ENCODE data around the gene FGR. TPM values are rescaled to one million over a fixed set of nuclear protein-coding genes. Genes with fewer than 3 reads are reported as not detected.

The FGR gene
- total RNA-seq, 1 experiment from 2014 or later, result not detected

- H3K9me3 ChIP-seq (ENCODE audit: control insufficient read depth in 1 of 2, insufficient read depth in 1 of 2, low read depth in 1 of 2, low read length in 2 of 2), result no peaks in the 10 kb centered on the region
- H3K4me1 ChIP-seq (ENCODE audit: control insufficient read depth in 1 of 2, insufficient read depth in 2 of 2, low read length in 2 of 2), result peaks cover 38 to 61% of the 10 kb centered on the region in 2 experiments
- BruUV-seq (replicated peaks), result TSS peak; percentile 32
- DNase-seq (ENCODE audit: low read depth, low spot score) (no peak), ATAC-seq (no peak)
- TF ChIP-seq JUND (IDR thresholded peaks at IDR 0.05) (no peak), ZNF274 (IDR thresholded peaks at IDR 0.05; ENCODE audit: low read depth, low read length) (no peak), FOSL1 (IDR thresholded peaks at IDR 0.05; ENCODE audit: low read depth) (no peak), CBX3 (IDR thresholded peaks at IDR 0.05; ENCODE audit: low read depth) (no peak)
- no peaks in the 10 kb centered on the region for H3K27me3 ChIP-seq (ENCODE audit: insufficient read depth, low read length)
- RAD21 ChIA-PET (ENCODE audit: low non-redundant PET in 1 of 2, low total read pairs in 2 of 2, uncharacterized antibody in 2 of 2, unreplicated experiment in 2 of 2), result no interaction called here
- H3K4me3 ChIP-seq (replicated peaks in 1 of 2; ENCODE audit: low read depth in 1 of 2, low read length in 2 of 2), result no peak overlapping the region
- H4K20me1 ChIP-seq (ENCODE audit: insufficient read depth), result peaks cover 9% of the 10 kb centered on the region; the same call in 1 of the 2 replicates
- H3K36me3 ChIP-seq (ENCODE audit: control insufficient read depth in 1 of 2, insufficient read depth in 2 of 2, low read length in 2 of 2), result no peaks in the 10 kb centered on the region
- no peak overlapping the region for H3K9ac ChIP-seq (ENCODE audit: low read length)
- no peak overlapping the region; the same call in 1 of the 2 replicates for H3K27ac ChIP-seq (ENCODE audit: low read depth, low read length)
- no peaks in the 10 kb centered on the region for H3K9me2 ChIP-seq (ENCODE audit: insufficient read depth)
- POLR2A ChIA-PET, result interaction anchor here (1.7 kb wide), 1 partner anchor 44 kb away, joined by 6 read pairs; no protein-coding TSS in a partner anchor
- H2AFZ ChIP-seq (ENCODE audit: low read depth, low read length, poor library complexity, severe bottlenecking), result no peak overlapping the region
- H3K4me2 ChIP-seq (ENCODE audit: low read length), result peak overlapping the region; percentile 88; the same call in 1 of the 2 replicates
- peaks cover 69% of the 10 kb centered on the region for H3K79me2 ChIP-seq (ENCODE audit: insufficient read depth, low read length)
- CTCF ChIA-PET, result interaction anchor here (1.3 to 2.1 kb wide), 4 partner anchors 33 to 61 kb away, joined by 3 to 10 read pairs (median 5); no protein-coding TSS in a partner anchor
- intact Hi-C loops (cut with micrococcal nuclease), result loop anchor here (1.0 to 10.0 kb wide), 2 partner anchors 44 to 557 kb away; no protein-coding TSS in a partner anchor
Observed at GRCh38 chr1:27601321-27601770, 33.6 kb downstream of the FGR start.

- Histone ChIP-seq H3K9ac (ENCODE audit: low read length) (no peak overlapping the region), H3K27me3 (ENCODE audit: insufficient read depth, low read length) (no peaks in the 10 kb centered on the region), H3K79me2 (ENCODE audit: insufficient read depth, low read length) (peaks cover 75% of the 10 kb centered on the region), H4K20me1 (ENCODE audit: insufficient read depth) (peaks cover 9% of the 10 kb centered on the region; the same call in 1 of the 2 replicates), H3K27ac (ENCODE audit: low read depth, low read length) (no peak overlapping the region), H3K9me3 (ENCODE audit: control insufficient read depth in 1 of 2, insufficient read depth in 1 of 2, low read depth in 1 of 2, low read length in 2 of 2) (no peaks in the 10 kb centered on the region), H3K4me2 (ENCODE audit: low read length) (peak overlapping the region; percentile 62; the same call in 1 of the 2 replicates), H3K4me1 (ENCODE audit: control insufficient read depth in 1 of 2, insufficient read depth in 2 of 2, low read length in 2 of 2) (peaks cover 36 to 59% of the 10 kb centered on the region in 2 experiments), H3K4me3 (replicated peaks in 1 of 2; ENCODE audit: low read depth in 1 of 2, low read length in 2 of 2) (no peak overlapping the region), H2AFZ (ENCODE audit: low read depth, low read length, poor library complexity, severe bottlenecking) (no peak overlapping the region), H3K9me2 (ENCODE audit: insufficient read depth) (no peaks in the 10 kb centered on the region), H3K36me3 (ENCODE audit: control insufficient read depth in 1 of 2, insufficient read depth in 2 of 2, low read length in 2 of 2) (no peaks in the 10 kb centered on the region)
- intact Hi-C loops (cut with micrococcal nuclease), result loop anchor here (1.0 to 10.0 kb wide), 2 partner anchors 43 to 556 kb away; no protein-coding TSS in a partner anchor
- BruUV-seq (replicated peaks), result no TSS peak
- ChIA-PET CTCF (interaction anchor here (1.3 to 2.1 kb wide), 4 partner anchors 32 to 62 kb away, joined by 3 to 10 read pairs (median 5); no protein-coding TSS in a partner anchor), RAD21 (ENCODE audit: low non-redundant PET in 1 of 2, low total read pairs in 2 of 2, uncharacterized antibody in 2 of 2, unreplicated experiment in 2 of 2) (interaction anchor here in 1 of 2 experiments (2.8 kb wide), 1 partner anchor 44 kb away, joined by 21 read pairs; no protein-coding TSS in a partner anchor), POLR2A (interaction anchor here (0.6 to 1.3 kb wide), 2 partner anchors 44 to 286 kb away, joined by 3 to 8 read pairs; no protein-coding TSS in a partner anchor)
- no peak for TF ChIP-seq SRF (IDR thresholded peaks at IDR 0.05; ENCODE audit: low read depth)
- TF ChIP-seq CTCF (IDR thresholded peaks at IDR 0.05 in 2 of 3, conservative IDR thresholded peaks at IDR 0.05 in 1 of 3; ENCODE audit: borderline replicate concordance in 1 of 3, insufficient read depth in 1 of 3, low read depth in 2 of 3, low read length in 2 of 3), result 0 out of 6 replicates have a peak, but pooled peaks of 1 of the 3 experiments have one; percentile 8
- ATAC-seq, result no peak
- DNase-seq (ENCODE audit: low read depth, low spot score), result no peak
Observed at GRCh38 chr1:27600498-27601175, 34.3 kb downstream of the FGR start.
